HepG2 (cell line): ENCODE results near the gene C1QL4. TPM values are rescaled to one million over a fixed set of nuclear protein-coding genes. Genes with fewer than 3 reads are reported as not detected.

Experiments
- ATAC-seq: fragments of 200-7000 bp; cut with Tn5 transposase; 3 replicates; pipeline ENCODE4 v1.9.1; 2020; ENCODE audit warnings: mild to moderate bottlenecking, moderate library complexity
- BruUV-seq: library from RNA; stranded (reverse); fragments of 400-500 nt; replicated peaks from 2 replicates; lab custom pipeline; 2021; lab: Mats Ljungman, UMichigan
- CTCF ChIA-PET: fragments of 300-600 bp; formaldehyde crosslinking; extraction: SDS; loops from one replicate; lab custom pipeline; 2021; ENCODE audit warnings: low total read pairs, inconsistent platforms, low intra/inter-chr PET ratio; lab: Yijun Ruan, JAX
- POLR2A ChIA-PET: fragments of 350-600 bp; sonication (Branson Sonifier 250); formaldehyde crosslinking; loops from one replicate; lab custom pipeline; 2020; ENCODE audit warnings: antibody characterized with exemption, inconsistent platforms; lab: Yijun Ruan, JAX
- DNase-seq: peaks from one replicate; pipeline ENCODE4 v3.0.0-alpha.2; 2015; ENCODE audit warnings: low spot score
- FAIRE-seq: peaks from 3 replicates; lab custom pipeline; 2011; peaks lifted over from hg19 to GRCh38; lab: Jason Lieb, UNC
- H2AFZ ChIP-seq: one replicate; pipeline ENCODE4 v1.6.1; 2011; ENCODE audit warnings: low read length, inconsistent platforms
- H3K27ac ChIP-seq: fragments of 300-600 bp; 3 replicates; pipeline ENCODE4 v1.8.0; 2011; ENCODE audit warnings: mixed run types, mild to moderate bottlenecking, mixed read lengths, low read length, inconsistent platforms; ENCODE audit not compliant: insufficient read depth; ENCODE audit errors: extremely low read length
- H3K27me3 ChIP-seq, 2 experiments: fragments of 200-600 bp in 1 of 2; 2 replicates in 1 of 2; 3 replicates in 1 of 2; pipeline versions ENCODE4 v1.6.0 to v1.8.0; 2011; ENCODE audit warnings: low read length in 2 of 2, mild to moderate bottlenecking in 2 of 2, moderate library complexity in 2 of 2, inconsistent platforms in 1 of 2; ENCODE audit not compliant: insufficient read depth in 2 of 2, control insufficient read depth in 1 of 2
- H3K36me3 ChIP-seq, 2 experiments: fragments of 200-600 bp in 1 of 2; replicated peaks in 1 of 2; 2 replicates in 1 of 2; 3 replicates in 1 of 2; pipeline versions ENCODE4 v1.5.1 to v1.8.0; 2011; ENCODE audit warnings: low read length in 2 of 2, inconsistent platforms in 1 of 2; ENCODE audit not compliant: insufficient read depth in 2 of 2, control insufficient read depth in 1 of 2
- H3K4me1 ChIP-seq: 2 replicates; pipeline ENCODE4 v1.5.1; 2012; ENCODE audit warnings: low read length, inconsistent platforms; ENCODE audit not compliant: insufficient read depth
- H3K4me2 ChIP-seq: 2 replicates; pipeline ENCODE4 v1.6.0; 2011; ENCODE audit warnings: low read depth, low read length, inconsistent platforms
- H3K4me3 ChIP-seq, 3 experiments: fragments of 200-600 bp in 1 of 3; sonication (generic), shearing (Covaris generic) in 1 of 3; replicated peaks in 1 of 3; 2 replicates each; pipeline ENCODE4 v1.5.1; 2011 to 2016; ENCODE audit warnings: low read length in 3 of 3, inconsistent platforms in 2 of 3, low read depth in 2 of 3, mild to moderate bottlenecking in 2 of 3, control low read depth in 1 of 3, mixed read lengths in 1 of 3; ENCODE audit not compliant: insufficient read depth in 1 of 3
- H3K79me2 ChIP-seq: one replicate; pipeline ENCODE4 v1.6.1; 2011; ENCODE audit warnings: low read length, inconsistent platforms; ENCODE audit not compliant: insufficient read depth
- H3K9ac ChIP-seq: 2 replicates; pipeline ENCODE4 v1.6.0; 2011; ENCODE audit warnings: mild to moderate bottlenecking, low read depth, low read length, inconsistent platforms; ENCODE audit not compliant: insufficient read depth
- H3K9me3 ChIP-seq: 2 replicates; pipeline ENCODE4 v1.5.1; 2012; ENCODE audit warnings: mild to moderate bottlenecking, low read length
- H4K20me1 ChIP-seq: 2 replicates; pipeline ENCODE4 v1.6.0; 2011; ENCODE audit warnings: inconsistent platforms, mild to moderate bottlenecking, low read length, moderate library complexity; ENCODE audit not compliant: insufficient read depth
- BATF2 ChIP-seq: sonication (generic); formaldehyde crosslinking; IDR thresholded peaks from 2 replicates; pipeline ENCODE4 v1.8.0; 2022; ENCODE audit warnings: mild to moderate bottlenecking, missing genetic modification reagents, moderate library complexity
- E2F5 ChIP-seq: sonication (generic); formaldehyde crosslinking; conservative IDR thresholded peaks from 2 replicates; pipeline ENCODE4 v1.4.0; 2020; ENCODE audit warnings: missing genetic modification reagents
- HMGXB4 ChIP-seq, 2 experiments: sonication (generic) in 1 of 2; formaldehyde crosslinking in 1 of 2; IDR thresholded peaks; 2 replicates each; pipeline versions ENCODE4 v1.4.0 to v1.6.1; 2018 to 2020; ENCODE audit warnings: missing genetic modification reagents in 2 of 2, borderline replicate concordance in 1 of 2, low read depth in 1 of 2, mild to moderate bottlenecking in 1 of 2, missing biosample characterization in 1 of 2
- IRF2 ChIP-seq: IDR thresholded peaks from 2 replicates; pipeline ENCODE4 v1.6.1; 2018; ENCODE audit warnings: missing genetic modification reagents, missing compliant biosample characterization
- KAT7 ChIP-seq: IDR thresholded peaks from 2 replicates; pipeline ENCODE4 v1.6.1; 2018; ENCODE audit warnings: borderline replicate concordance, missing compliant biosample characterization
- NCOA5 ChIP-seq: sonication (generic); formaldehyde crosslinking; IDR thresholded peaks from 2 replicates; pipeline ENCODE4 v1.4.0; 2020; ENCODE audit warnings: missing genetic modification reagents
- RFX1 ChIP-seq: fragments of 450-650 bp; IDR thresholded peaks from 2 replicates; pipeline ENCODE4 v1.6.1; 2017
- SRY ChIP-seq: sonication (generic); formaldehyde crosslinking; IDR thresholded peaks from 2 replicates; pipeline ENCODE4 v1.8.0; 2022; ENCODE audit warnings: mild to moderate bottlenecking, missing genetic modification reagents
- ZKSCAN8 ChIP-seq: IDR thresholded peaks from 2 replicates; pipeline ENCODE4 v1.6.1; 2016; ENCODE audit warnings: borderline replicate concordance, missing genetic modification reagents, missing compliant biosample characterization
- ZNF18 ChIP-seq: sonication (generic); formaldehyde crosslinking; IDR thresholded peaks from 2 replicates; pipeline ENCODE4 v1.8.0; 2022; ENCODE audit warnings: mild to moderate bottlenecking, missing genetic modification reagents; ENCODE audit not compliant: insufficient replicate concordance
- ZNF280D ChIP-seq: sonication (generic); formaldehyde crosslinking; IDR thresholded peaks from 2 replicates; pipeline ENCODE4 v1.5.1; 2020; ENCODE audit warnings: mild to moderate bottlenecking, missing genetic modification reagents
- ZNF343 ChIP-seq: sonication (generic); formaldehyde crosslinking; IDR thresholded peaks from 2 replicates; pipeline ENCODE4 v1.4.0; 2020; ENCODE audit warnings: mild to moderate bottlenecking, missing genetic modification reagents
- WGBS: methylation state at CpG from one replicate; pipeline ENCODE4 v1.1.6; 2017; ENCODE audit warnings: low lambda C conversion rate; 5-methylcytosine and 5-hydroxymethylcytosine counted together
- in situ Hi-C: cut with HindIII; loops from 2 replicates; pipeline ENCODE4 v1.10.0; 2017; ENCODE audit warnings: low pct_unique_long_range_greater_than_20kb; ENCODE audit not compliant: extremely low pct_ligation_motif_present
- intact Hi-C: fragments of 100-400 bp; cut with micrococcal nuclease; formaldehyde crosslinking; loops from one replicate; pipeline ENCODE4 v1.10.0; 2022; ENCODE audit not compliant: unreplicated experiment
- polyA plus RNA-seq, 8 experiments: library from polyadenylated mRNA; depleted of rRNA in 3 of 8; stranded (reverse) in 7 of 8; unstranded in 1 of 8; fragments of >200 nt; fragmentation: Illumina TruSeq in 4 of 8; extraction: Trizol in 4 of 8; gene quantifications; 2 replicates each; pipeline versions ENCODE4 v1.2.1 to v1.2.3, GENCODE V29; 2011 to 2016; ENCODE audit warnings: low read depth in 4 of 8, missing spikeins in 1 of 8, mixed read lengths in 1 of 8; ENCODE audit not compliant: insufficient read depth in 1 of 8
- total RNA-seq, 5 experiments: library from RNA; depleted of rRNA; stranded (reverse); fragments of >200 nt; fragmentation: Illumina TruSeq; extraction: Trizol; gene quantifications; 2 replicates each; pipeline ENCODE4 v1.2.3, GENCODE V29; 2016; ENCODE audit warnings: low read depth in 1 of 5

Gene C1QL4
- total and polyA plus RNA-seq, 2 of the 13 experiments (the other 11 are each of a cell fraction or from before 2014, with no cell fraction given): 0.03 TPM; not detected in 1

- Histone ChIP-seq H3K36me3 (peaks cover 2 to 12% of the 10 kb centered on the region in 2 experiments; a peak in 3 of 5 replicates), H3K9me3 (no peaks in the 10 kb centered on the region), H3K9ac (no peak overlapping the region), H3K27ac (no peak overlapping the region), H3K27me3 (peaks cover 2 to 40% of the 10 kb centered on the region in 2 experiments; a peak in 4 of 5 replicates), H3K4me1 (peaks cover 30% of the 10 kb centered on the region), H3K4me3 (no peak overlapping the region), H3K79me2 (no peaks in the 10 kb centered on the region), H3K4me2 (no peak overlapping the region), H4K20me1 (no peaks in the 10 kb centered on the region), H2AFZ (no peak overlapping the region)
- ChIA-PET POLR2A (interaction anchor here (1.0 kb wide), 1 partner anchor 13 kb away, joined by 3 read pairs; no protein-coding TSS in a partner anchor), CTCF (no interaction called here)
- intact Hi-C loops: no loop called here
- 74% methylated on average over 12 of the region's 12 CpGs for WGBS
- BruUV-seq: no TSS peak
- in situ Hi-C loops: no loop called here
- DNase-seq (no peak), FAIRE-seq (no peak), ATAC-seq (no peak)
- TF ChIP-seq ZNF18 (CRISPR knock-in tag): no peak
- no peak for TF ChIP-seq KAT7 (CRISPR knock-in tag)
- TF ChIP-seq ZKSCAN8: no peak
- TF ChIP-seq HMGXB4 (CRISPR knock-in tag; IDR thresholded peaks at IDR 0.05; ENCODE audit: borderline replicate concordance in 1 of 2, low read depth in 1 of 2): no peak
- TF ChIP-seq ZNF280D (CRISPR knock-in tag): no peak
- TF ChIP-seq SRY (CRISPR knock-in tag): no peak
- TF ChIP-seq RFX1: no peak
- no peak for TF ChIP-seq NCOA5
- TF ChIP-seq IRF2 (CRISPR knock-in tag): no peak
- no peak for TF ChIP-seq ZNF343
- TF ChIP-seq BATF2 (CRISPR knock-in tag): no peak
- no peak for TF ChIP-seq E2F5 (CRISPR knock-in tag)
Measured at GRCh38 chr12:49334681-49335080, 2.3 kb downstream of the C1QL4 start.
